Activated naive CD8-positive, alpha-beta T cell treated with anti-CD3 and anti-CD28 coated beads, Interleukin-2, amount 10 ng/mL, durations not matched to agents 7 days and 5 days (primary cell): ENCODE measurements around the gene ACTR3C. TPM values are rescaled to one million over a fixed set of nuclear protein-coding genes. Genes with fewer than 3 reads are reported as not detected.

Source experiments
- ATAC-seq: fragments of 150-1000 bp; cut with Tn5 transposase; one replicate; pipeline ENCODE4 v1.10.0; 2021; ENCODE audit warnings: low read depth, moderate library complexity
- POLR2A ChIA-PET: fragments of 350-600 bp; sonication (Branson Sonifier 250); formaldehyde crosslinking; loops from one replicate; lab custom pipeline; 2021; ENCODE audit warnings: antibody characterized with exemption; lab: Charles Lee
- DNase-seq: peaks from one replicate; pipeline ENCODE4 v3.0.0; 2021
- H3K27ac Mint-ChIP-seq: one replicate; pipeline ENCODE4 v1.8.0; 2022; ENCODE audit warnings: mild to moderate bottlenecking, mixed read lengths
- H3K27me3 Mint-ChIP-seq: one replicate; pipeline ENCODE4 v1.8.0; 2022; ENCODE audit warnings: mild to moderate bottlenecking, moderate library complexity, mixed read lengths
- H3K36me3 Mint-ChIP-seq: one replicate; pipeline ENCODE4 v1.8.0; 2021; ENCODE audit warnings: mild to moderate bottlenecking, mixed read lengths
- H3K4me1 Mint-ChIP-seq: one replicate; pipeline ENCODE4 v1.8.0; 2021; ENCODE audit warnings: mixed read lengths
- H3K4me3 Mint-ChIP-seq: one replicate; pipeline ENCODE4 v1.8.0; 2022; ENCODE audit warnings: mild to moderate bottlenecking, moderate library complexity, mixed read lengths
- H3K9me3 Mint-ChIP-seq: one replicate; pipeline ENCODE4 v1.8.0; 2021; ENCODE audit warnings: mixed read lengths
- total RNA-seq, 2 experiments: library from RNA; stranded (reverse); gene quantifications; one replicate each; pipeline ENCODE4 v1.2.3, GENCODE V29; 2021

Gene ACTR3C
- 1 to 10 TPM; 6.4 to 7.0 TPM for total RNA-seq

GRCh38 chr7:150322833-150323681, at the start of gene ACTR3C, which contains the start of gene LRRC61:
TSS of gene ACTR3C (minus strand) at chr7:150323545. CDS start at chr7:150295296, 28,249 bp downstream.
TSS of gene LRRC61 (plus strand) at chr7:150323355. CDS start at chr7:150336862, 13,507 bp downstream.
- Mint-ChIP-seq H3K4me1 (peaks cover 21% of the 10 kb centered on the region), H3K27ac (peak within 1 kb of the TSS; percentile 99), H3K36me3 (peaks cover 12% of the 10 kb centered on the region), H3K9me3 (no peaks in the 10 kb centered on the region), H3K4me3 (peak within 1 kb of the TSS; percentile 99), H3K27me3 (no peaks in the 10 kb centered on the region)
- DNase-seq = peak; percentile 81
- ATAC-seq = peak; percentile 63
- POLR2A ChIA-PET = interaction anchor here (0.6 to 1.8 kb wide), 7 partner anchors 9 to 1211 kb away, joined by 3 to 10 read pairs (median 4); partner anchors contain the start of gene REPIN1

- H3K4me1 Mint-ChIP-seq = peaks cover 31% of the 10 kb centered on the region
- peaks cover 5% of the 10 kb centered on the region for H3K36me3 Mint-ChIP-seq
- peak; percentile 30 for DNase-seq
- POLR2A ChIA-PET = interaction anchor here (1.7 kb wide), 1 partner anchor 32 kb away, joined by 4 read pairs; no protein-coding TSS in a partner anchor
- no peaks in the 10 kb centered on the region for H3K9me3 Mint-ChIP-seq
- no peak overlapping the region for H3K4me3 Mint-ChIP-seq
- no peak overlapping the region for H3K27ac Mint-ChIP-seq
- no peaks in the 10 kb centered on the region for H3K27me3 Mint-ChIP-seq
- ATAC-seq = no peak
These were observed 49.1 kb upstream of the ACTR3C start for GRCh38 chr7:150372271-150373048.

DNA sequence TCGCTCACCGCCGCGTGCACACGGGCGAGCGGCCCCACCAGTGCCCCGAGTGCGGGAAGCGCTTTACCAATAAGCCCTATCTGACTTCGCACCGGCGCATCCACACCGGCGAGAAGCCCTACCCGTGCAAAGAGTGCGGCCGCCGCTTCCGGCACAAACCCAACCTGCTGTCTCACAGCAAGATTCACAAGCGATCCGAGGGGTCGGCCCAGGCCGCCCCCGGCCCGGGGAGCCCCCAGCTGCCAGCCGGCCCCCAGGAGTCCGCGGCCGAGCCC, 48.6 kb upstream of the ACTR3C start:
- Mint-ChIP-seq H3K9me3 (no peaks in the 10 kb centered on the region), H3K27ac (no peak overlapping the region), H3K4me3 (no peak overlapping the region), H3K36me3 (peaks cover 5% of the 10 kb centered on the region), H3K4me1 (peaks cover 32% of the 10 kb centered on the region), H3K27me3 (no peaks in the 10 kb centered on the region)
- ATAC-seq (no peak), DNase-seq (peak; percentile 28)
- POLR2A ChIA-PET = no interaction called here

- POLR2A ChIA-PET = interaction anchor here (1.1 to 3.5 kb wide), 2 partner anchors 10 to 34 kb away, joined by 3 to 47 read pairs; a partner anchor contains a TSS
- H3K36me3 Mint-ChIP-seq = peaks cover 5% of the 10 kb centered on the region
- ATAC-seq = no peak
- DNase-seq = peak; percentile 30
- H3K9me3 Mint-ChIP-seq = no peaks in the 10 kb centered on the region
- H3K4me1 Mint-ChIP-seq = peaks cover 29% of the 10 kb centered on the region
- H3K27ac Mint-ChIP-seq = no peak overlapping the region
- H3K27me3 Mint-ChIP-seq = no peaks in the 10 kb centered on the region
- H3K4me3 Mint-ChIP-seq = no peak overlapping the region
These were observed 48.0 kb upstream of the ACTR3C start for GRCh38 chr7:150371131-150371995.

- ATAC-seq (no peak), DNase-seq (peak; percentile 21)
- H3K4me3 Mint-ChIP-seq = no peak overlapping the region
- no peaks in the 10 kb centered on the region for H3K9me3 Mint-ChIP-seq
- H3K36me3 Mint-ChIP-seq = peaks cover 5% of the 10 kb centered on the region
- peaks cover 26% of the 10 kb centered on the region for H3K4me1 Mint-ChIP-seq
- H3K27ac Mint-ChIP-seq = peak overlapping the region; percentile 41
- no peaks in the 10 kb centered on the region for H3K27me3 Mint-ChIP-seq
- POLR2A ChIA-PET = interaction anchor here (1.1 to 3.5 kb wide), 2 partner anchors 9 to 35 kb away, joined by 3 to 47 read pairs; a partner anchor contains a TSS
These were observed 47.3 kb upstream of the ACTR3C start for GRCh38 chr7:150370612-150371071.

- no peak for ATAC-seq
- Mint-ChIP-seq H3K27me3 (no peaks in the 10 kb centered on the region), H3K4me3 (peak overlapping the region; percentile 93), H3K36me3 (peaks cover 5% of the 10 kb centered on the region), H3K27ac (peak overlapping the region; percentile 90), H3K9me3 (no peaks in the 10 kb centered on the region), H3K4me1 (peaks cover 29% of the 10 kb centered on the region)
- POLR2A ChIA-PET = interaction anchor here (0.6 to 3.5 kb wide), 7 partner anchors 8 to 79 kb away, joined by 3 to 47 read pairs (median 5); a partner anchor contains a TSS
- peak; percentile 31 for DNase-seq
These were observed 46.6 kb upstream of the ACTR3C start for GRCh38 chr7:150369748-150370501.

DNA sequence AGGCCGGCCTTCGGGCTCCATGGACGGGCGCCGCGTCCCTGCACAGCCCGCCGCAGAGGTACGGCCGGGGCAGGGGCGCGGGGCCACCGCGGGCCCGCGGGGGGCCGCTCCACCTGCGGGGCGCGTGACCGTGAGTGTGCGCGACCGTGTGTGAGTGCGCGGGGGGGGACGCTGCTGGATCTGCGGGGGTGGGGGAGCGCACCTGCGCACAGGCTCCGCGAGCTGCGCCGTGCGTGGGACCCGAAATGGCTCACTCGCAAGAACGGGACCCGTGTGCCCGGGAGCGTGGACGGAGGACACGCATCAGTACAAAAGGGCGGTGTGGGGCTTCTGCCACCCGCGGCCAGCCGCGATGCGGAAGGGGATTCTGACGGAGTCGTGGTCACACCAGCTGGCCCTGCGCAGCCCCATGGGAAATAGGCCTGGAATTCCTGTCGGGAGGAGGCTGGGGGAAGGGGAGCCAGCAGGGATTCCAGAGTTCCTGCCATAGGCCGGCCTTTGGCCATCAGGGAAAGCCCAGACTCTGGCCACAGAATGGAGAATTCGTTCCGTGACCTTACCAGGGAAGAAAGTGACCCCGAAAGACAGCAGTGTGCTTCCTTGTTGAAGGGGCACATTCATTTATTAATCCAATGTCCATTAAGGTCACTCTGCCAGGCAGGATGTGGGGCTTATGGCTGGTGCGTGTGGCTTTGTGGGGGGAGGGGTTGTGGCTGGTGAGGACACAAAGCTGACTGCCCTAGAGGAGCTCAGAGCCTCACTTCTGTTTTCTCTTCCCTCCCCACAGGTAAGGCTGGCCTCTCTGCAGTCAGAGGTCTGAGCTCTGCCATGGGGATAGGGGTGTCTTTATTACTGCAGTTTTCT, 45.8 kb upstream of the ACTR3C start:
- peak; percentile 40 for ATAC-seq
- Mint-ChIP-seq H3K36me3 (peaks cover 5% of the 10 kb centered on the region), H3K4me1 (peaks cover 32% of the 10 kb centered on the region)

DNA sequence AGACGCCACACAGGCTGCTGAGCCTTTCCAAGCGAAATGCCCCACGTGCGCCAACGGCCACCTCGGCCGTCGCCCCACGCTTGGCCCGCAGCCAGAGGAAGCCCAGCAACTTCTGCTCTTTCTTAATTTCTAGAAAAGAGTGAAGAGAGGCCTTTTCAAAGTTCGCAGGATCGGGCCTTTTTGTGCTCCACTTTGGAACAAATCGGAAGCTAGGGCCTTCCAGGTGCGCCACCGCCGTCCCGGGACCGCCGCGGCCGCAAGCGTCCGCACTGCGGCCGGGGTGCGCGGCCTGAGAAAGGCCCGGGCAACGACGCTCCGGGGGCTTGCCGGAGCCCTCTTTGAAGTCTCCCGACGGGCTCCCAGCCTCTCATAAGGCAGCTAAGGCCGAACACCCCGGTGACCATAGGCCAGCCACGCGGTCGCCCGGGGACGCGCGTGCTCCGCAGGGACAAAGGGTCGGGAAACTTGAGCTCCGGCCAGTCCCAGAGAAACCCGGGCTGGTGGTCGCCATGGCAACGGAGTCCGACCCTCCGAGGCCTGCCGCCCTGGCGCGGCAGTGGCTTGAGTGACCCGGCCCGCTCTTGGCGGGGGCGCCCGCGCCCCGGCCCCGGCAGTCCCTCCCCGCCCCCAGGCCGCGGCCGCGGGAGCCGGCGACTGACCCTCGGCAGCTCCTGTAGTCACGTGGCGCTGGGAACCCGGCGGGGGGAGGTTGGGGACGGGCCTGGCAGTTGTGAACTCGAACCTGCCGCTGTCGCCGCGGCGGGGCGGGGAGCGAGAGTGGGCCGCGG, 44.9 kb upstream of the ACTR3C start, which contains the start of gene REPIN1:
REPIN1 (plus strand) TSS at position 727 of the 788 bp plus-strand sequence. CDS start 890 bp downstream, outside the sequence.
- ATAC-seq = peak; percentile 65
- Mint-ChIP-seq H3K9me3 (no peaks in the 10 kb centered on the region), H3K4me1 (peaks cover 36% of the 10 kb centered on the region), H3K36me3 (peaks cover 2% of the 10 kb centered on the region), H3K27me3 (no peaks in the 10 kb centered on the region), H3K4me3 (peak within 1 kb of the TSS; percentile 93), H3K27ac (peak within 1 kb of the TSS; percentile 90)
- peak; percentile 88 for DNase-seq
- POLR2A ChIA-PET = interaction anchor here (0.7 to 3.5 kb wide), 9 partner anchors 9 to 499 kb away, joined by 3 to 47 read pairs (median 5); partner anchors contain the start of genes ACTR3C and LRRC61

More for the DNA sequence above, 45.8 kb upstream of the ACTR3C start:
- H3K4me3 Mint-ChIP-seq = peak overlapping the region; percentile 93
- H3K27me3 Mint-ChIP-seq = no peaks in the 10 kb centered on the region
- POLR2A ChIA-PET = interaction anchor here (0.6 to 3.5 kb wide), 9 partner anchors 9 to 500 kb away, joined by 3 to 47 read pairs (median 5); partner anchors contain the start of genes ACTR3C and LRRC61
- no peaks in the 10 kb centered on the region for H3K9me3 Mint-ChIP-seq
- peak; percentile 54 for DNase-seq
- peak overlapping the region; percentile 90 for H3K27ac Mint-ChIP-seq

GRCh38 chr7:150367677-150368095, 44.3 kb upstream of the ACTR3C start:
- POLR2A ChIA-PET = interaction anchor here (0.8 to 3.5 kb wide), 4 partner anchors 38 to 388 kb away, joined by 3 to 47 read pairs (median 6); partner anchors contain the start of genes ACTR3C and LRRC61
- Mint-ChIP-seq H3K9me3 (no peaks in the 10 kb centered on the region), H3K36me3 (no peaks in the 10 kb centered on the region), H3K4me1 (peaks cover 35% of the 10 kb centered on the region), H3K4me3 (peak overlapping the region; percentile 84), H3K27me3 (no peaks in the 10 kb centered on the region), H3K27ac (peak overlapping the region; percentile 79)
- DNase-seq (no peak), ATAC-seq (no peak)

- H3K4me1 Mint-ChIP-seq = peaks cover 34% of the 10 kb centered on the region
- DNase-seq (no peak), ATAC-seq (no peak)
- H3K9me3 Mint-ChIP-seq = no peaks in the 10 kb centered on the region
- no peaks in the 10 kb centered on the region for H3K36me3 Mint-ChIP-seq
- no peak overlapping the region for H3K4me3 Mint-ChIP-seq
- POLR2A ChIA-PET = interaction anchor here (1.1 to 1.2 kb wide), 2 partner anchors 12 to 41 kb away, joined by 5 to 7 read pairs; no protein-coding TSS in a partner anchor
- H3K27me3 Mint-ChIP-seq = peaks cover 2% of the 10 kb centered on the region
- no peak overlapping the region for H3K27ac Mint-ChIP-seq
These were observed 42.5 kb upstream of the ACTR3C start for GRCh38 chr7:150365673-150366398.
